Natural killer cell (primary cell): ENCODE data around the gene HOATZ. TPM values are rescaled to one million over a fixed set of nuclear protein-coding genes. Genes with fewer than 3 reads are reported as not detected.

Experiments used
- ATAC-seq, 3 donors: fragments of 150-1000 bp in 2 of 3; fragments of 200-7000 bp in 1 of 3; cut with Tn5 transposase; 1 replicate in 1 of 3; 2 replicates in 2 of 3; pipeline ENCODE4 v1.10.0; 2021; ENCODE audit warnings: mild to moderate bottlenecking in 2 of 3, moderate library complexity in 2 of 3
- DNase-seq, 2 donors: peaks; one replicate each; pipeline versions ENCODE4 v3.0.0 to v3.0.0-alpha.2; 2013 to 2021; ENCODE audit warnings: mixed read lengths in 1 of 2
- H3K27ac ChIP-seq: one replicate; pipeline ENCODE4 v1.5.1; 2013; ENCODE audit warnings: mild to moderate bottlenecking, low read length
- H3K27me3 ChIP-seq: one replicate; pipeline ENCODE4 v1.6.1; 2013; ENCODE audit warnings: low read length; ENCODE audit not compliant: control insufficient read depth, insufficient read depth
- H3K36me3 ChIP-seq: one replicate; pipeline ENCODE4 v1.6.1; 2013; ENCODE audit warnings: low read length; ENCODE audit not compliant: control insufficient read depth, insufficient read depth
- H3K4me1 ChIP-seq: one replicate; pipeline ENCODE4 v1.6.1; 2013; ENCODE audit warnings: low read length; ENCODE audit not compliant: control insufficient read depth, insufficient read depth
- H3K4me3 ChIP-seq: one replicate; pipeline ENCODE4 v1.5.1; 2013; ENCODE audit warnings: low read length
- H3K9me3 ChIP-seq: one replicate; pipeline ENCODE4 v1.6.1; 2013; ENCODE audit warnings: low read length; ENCODE audit not compliant: control insufficient read depth, insufficient read depth
- H3K27ac Mint-ChIP-seq, 2 donors: one replicate each; pipeline ENCODE4 v1.8.0; 2022; ENCODE audit warnings: mild to moderate bottlenecking in 2 of 2, mixed read lengths in 2 of 2, moderate library complexity in 1 of 2
- H3K27me3 Mint-ChIP-seq, 2 donors: one replicate each; pipeline ENCODE4 v1.8.0; 2022; ENCODE audit warnings: low read depth in 2 of 2, mixed read lengths in 2 of 2
- H3K36me3 Mint-ChIP-seq: one replicate; pipeline ENCODE4 v1.8.0; 2022; ENCODE audit warnings: mixed read lengths
- H3K4me1 Mint-ChIP-seq, 2 donors: one replicate each; pipeline ENCODE4 v1.8.0; 2022; ENCODE audit warnings: mixed read lengths in 2 of 2
- H3K4me3 Mint-ChIP-seq: one replicate; pipeline ENCODE4 v1.8.0; 2022; ENCODE audit warnings: mild to moderate bottlenecking, moderate library complexity, mixed read lengths
- H3K9me3 Mint-ChIP-seq, 2 donors: one replicate each; pipeline ENCODE4 v1.8.0; 2022; ENCODE audit warnings: mixed read lengths in 2 of 2
- WGBS: methylation state at CpG from one replicate; pipeline ENCODE4 v1.1.7; 2013; ENCODE audit warnings: missing lambda C conversion rate; ENCODE audit not compliant: insufficient coverage; 5-methylcytosine and 5-hydroxymethylcytosine counted together
- intact Hi-C: fragments of 100-400 bp; cut with micrococcal nuclease; formaldehyde crosslinking; loops from one replicate; pipeline ENCODE4 v1.14.2; 2022
- total RNA-seq, 4 donors: library from RNA; stranded (reverse); fragments of 120-200 nt in 1 of 4; gene quantifications; one replicate each; pipeline versions ENCODE4 v1.2.3 to v1.2.4, GENCODE V29; 2013 to 2022
- TF ChIP-seq, protein P1 (sequence below): fragments of 200-600 bp; IDR thresholded peaks from one replicate; pipeline ENCODE4 v1.8.0; 2022; ENCODE audit warnings: antibody characterized with exemption

Gene HOATZ
- total RNA-seq, 3 donors from 2014 or later (not counting 1 experiment from before 2014, with no cell fraction given), result not detected

- Histone ChIP-seq H3K4me1 (no peaks in the 10 kb centered on the region), H3K36me3 (no peaks in the 10 kb centered on the region), H3K27ac (no peak overlapping the region), H3K9me3 (no peaks in the 10 kb centered on the region), H3K27me3 (peaks cover 4% of the 10 kb centered on the region), H3K4me3 (no peak overlapping the region)
- Mint-ChIP-seq H3K9me3 (peaks cover 2 to 7% of the 10 kb centered on the region in 2 donors), H3K27ac (no peak overlapping the region), H3K27me3 (peaks cover 21 to 39% of the 10 kb centered on the region in 2 donors), H3K4me3 (no peak overlapping the region), H3K36me3 (peaks cover 10% of the 10 kb centered on the region), H3K4me1 (no peaks in the 10 kb centered on the region)
- DNase-seq, result no peak
- ATAC-seq, result no peak
- WGBS, result 78% methylated on average over 2 of the region's 2 CpGs
- intact Hi-C loops, result no loop called here
- TF ChIP-seq, protein P1, sequence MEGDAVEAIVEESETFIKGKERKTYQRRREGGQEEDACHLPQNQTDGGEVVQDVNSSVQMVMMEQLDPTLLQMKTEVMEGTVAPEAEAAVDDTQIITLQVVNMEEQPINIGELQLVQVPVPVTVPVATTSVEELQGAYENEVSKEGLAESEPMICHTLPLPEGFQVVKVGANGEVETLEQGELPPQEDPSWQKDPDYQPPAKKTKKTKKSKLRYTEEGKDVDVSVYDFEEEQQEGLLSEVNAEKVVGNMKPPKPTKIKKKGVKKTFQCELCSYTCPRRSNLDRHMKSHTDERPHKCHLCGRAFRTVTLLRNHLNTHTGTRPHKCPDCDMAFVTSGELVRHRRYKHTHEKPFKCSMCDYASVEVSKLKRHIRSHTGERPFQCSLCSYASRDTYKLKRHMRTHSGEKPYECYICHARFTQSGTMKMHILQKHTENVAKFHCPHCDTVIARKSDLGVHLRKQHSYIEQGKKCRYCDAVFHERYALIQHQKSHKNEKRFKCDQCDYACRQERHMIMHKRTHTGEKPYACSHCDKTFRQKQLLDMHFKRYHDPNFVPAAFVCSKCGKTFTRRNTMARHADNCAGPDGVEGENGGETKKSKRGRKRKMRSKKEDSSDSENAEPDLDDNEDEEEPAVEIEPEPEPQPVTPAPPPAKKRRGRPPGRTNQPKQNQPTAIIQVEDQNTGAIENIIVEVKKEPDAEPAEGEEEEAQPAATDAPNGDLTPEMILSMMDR, result no peak
Observed at GRCh38 chr11:111477898-111478297, 36.7 kb upstream of the HOATZ start.

DNA sequence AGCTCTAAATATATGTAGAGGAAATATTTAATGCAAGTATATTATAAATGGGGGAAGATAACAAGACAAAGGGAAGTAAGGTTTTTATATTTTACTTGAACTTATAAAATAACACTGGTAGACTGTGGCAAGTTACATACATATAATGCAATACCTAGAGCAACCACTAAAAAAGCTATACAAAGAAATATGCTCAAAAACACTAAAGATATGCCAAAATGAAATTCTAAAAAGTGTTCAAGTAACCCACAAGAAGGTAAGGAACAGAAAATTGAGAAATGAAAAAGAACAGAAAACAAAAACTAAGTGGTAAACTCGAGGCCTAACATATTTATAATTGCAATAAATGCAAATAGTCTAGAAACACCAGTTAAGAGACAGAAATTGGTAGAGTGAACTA, 34.9 kb upstream of the HOATZ start:
- intact Hi-C loops, result no loop called here
- no peaks in the 10 kb centered on the region for H3K4me1 Mint-ChIP-seq
- ATAC-seq (no peak), DNase-seq (no peak)
- peaks cover 24 to 54% of the 10 kb centered on the region in 2 donors for H3K27me3 Mint-ChIP-seq
- no peaks in the 10 kb centered on the region for H3K9me3 ChIP-seq
- H3K4me1 ChIP-seq, result no peaks in the 10 kb centered on the region
- H3K27ac ChIP-seq, result no peak overlapping the region
- no peak overlapping the region for H3K4me3 Mint-ChIP-seq
- no peak overlapping the region for H3K27ac Mint-ChIP-seq
- WGBS, result no CpG with 5 or more reads among the region's 1 CpG
- H3K36me3 Mint-ChIP-seq, result peaks cover 21% of the 10 kb centered on the region
- H3K27me3 ChIP-seq, result peaks cover 7% of the 10 kb centered on the region
- TF ChIP-seq, protein P1, result no peak
- peaks cover 6 to 20% of the 10 kb centered on the region in 2 donors for H3K9me3 Mint-ChIP-seq
- H3K4me3 ChIP-seq, result no peak overlapping the region
- no peaks in the 10 kb centered on the region for H3K36me3 ChIP-seq

DNA sequence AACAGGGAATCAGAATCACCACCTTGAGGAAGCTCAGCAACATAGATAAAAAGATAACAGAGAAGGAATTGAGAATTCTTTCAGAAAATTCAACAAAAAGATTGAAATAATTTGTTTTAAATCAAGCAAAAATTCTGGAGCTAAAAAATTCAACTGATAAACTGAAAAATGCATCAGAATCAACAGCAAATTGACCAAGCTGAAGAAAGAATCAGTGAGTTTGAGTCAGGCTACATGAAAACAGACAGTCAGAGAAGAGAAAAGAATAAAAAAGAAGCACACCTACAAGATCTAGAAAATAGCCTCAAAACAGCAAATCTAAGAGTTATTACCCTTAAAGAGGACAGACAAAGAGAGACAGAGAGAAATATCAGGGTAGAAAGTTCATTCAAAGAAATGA, 31.1 kb upstream of the HOATZ start:
- no peak overlapping the region for H3K4me3 ChIP-seq
- no peaks in the 10 kb centered on the region for H3K4me1 ChIP-seq
- TF ChIP-seq, protein P1, result no peak
- intact Hi-C loops, result no loop called here
- no peak for ATAC-seq
- no peak overlapping the region for H3K27ac ChIP-seq
- no peaks in the 10 kb centered on the region for H3K4me1 Mint-ChIP-seq
- H3K9me3 ChIP-seq, result no peaks in the 10 kb centered on the region
- peaks cover 22 to 65% of the 10 kb centered on the region in 2 donors for H3K27me3 Mint-ChIP-seq
- H3K27me3 ChIP-seq, result peaks cover 9% of the 10 kb centered on the region
- no peak overlapping the region for H3K27ac Mint-ChIP-seq
- H3K36me3 ChIP-seq, result no peaks in the 10 kb centered on the region
- peaks cover 11 to 30% of the 10 kb centered on the region in 2 donors for H3K9me3 Mint-ChIP-seq
- DNase-seq, result no peak
- peaks cover 21% of the 10 kb centered on the region for H3K36me3 Mint-ChIP-seq
- H3K4me3 Mint-ChIP-seq, result no peak overlapping the region

DNA sequence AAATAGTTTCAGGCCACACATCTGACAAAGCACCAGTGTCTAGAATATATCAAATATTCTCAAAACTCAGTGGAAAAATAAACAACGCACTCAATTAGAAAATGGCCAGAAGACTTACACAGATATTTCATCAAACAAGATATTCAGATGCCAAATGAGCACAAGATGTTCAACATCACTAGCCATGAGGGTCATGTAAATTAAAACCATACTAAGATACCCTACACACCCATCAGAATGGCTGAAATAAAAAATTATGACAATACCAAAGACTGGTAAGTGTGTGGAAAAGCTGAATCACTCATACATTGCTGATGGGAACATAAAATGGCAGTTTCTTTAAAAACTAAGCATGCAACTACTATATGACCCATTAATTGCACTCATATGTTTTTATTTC, 24.1 kb upstream of the HOATZ start:
- Mint-ChIP-seq H3K9me3 (peaks cover 5 to 11% of the 10 kb centered on the region in 2 donors), H3K4me1 (no peaks in the 10 kb centered on the region), H3K27me3 (peaks cover 9 to 44% of the 10 kb centered on the region in 2 donors), H3K36me3 (no peaks in the 10 kb centered on the region), H3K4me3 (no peak overlapping the region), H3K27ac (no peak overlapping the region)
- ATAC-seq (no peak), DNase-seq (no peak)
- H3K9me3 ChIP-seq, result no peaks in the 10 kb centered on the region
- no peak overlapping the region for H3K4me3 ChIP-seq
- no peak overlapping the region for H3K27ac ChIP-seq
- TF ChIP-seq, protein P1, result no peak
- WGBS, result 90% methylated on average over 1 of the region's 1 CpG
- no peaks in the 10 kb centered on the region for H3K4me1 ChIP-seq
- H3K36me3 ChIP-seq, result no peaks in the 10 kb centered on the region
- H3K27me3 ChIP-seq, result peaks cover 2% of the 10 kb centered on the region
- intact Hi-C loops, result no loop called here
